ENCODE measurements around the gene PSAP. TPM values are rescaled to one million over a fixed set of nuclear protein-coding genes. Genes with fewer than 3 reads are reported as not detected.
A peak's percentile ranks its signal among the peaks of the same experiment; 100 is the strongest.
"Not testable (repeated sequence)": the region's sequence is repeated elsewhere in the genome, so short reads cannot be mapped to it uniquely, and the experiment has no call there.

Gene PSAP
- polyA plus RNA-seq (2013, experiment 1 of 2) = 272 TPM
- 294 TPM for polyA plus RNA-seq (2013, experiment 2 of 2)

DNA sequence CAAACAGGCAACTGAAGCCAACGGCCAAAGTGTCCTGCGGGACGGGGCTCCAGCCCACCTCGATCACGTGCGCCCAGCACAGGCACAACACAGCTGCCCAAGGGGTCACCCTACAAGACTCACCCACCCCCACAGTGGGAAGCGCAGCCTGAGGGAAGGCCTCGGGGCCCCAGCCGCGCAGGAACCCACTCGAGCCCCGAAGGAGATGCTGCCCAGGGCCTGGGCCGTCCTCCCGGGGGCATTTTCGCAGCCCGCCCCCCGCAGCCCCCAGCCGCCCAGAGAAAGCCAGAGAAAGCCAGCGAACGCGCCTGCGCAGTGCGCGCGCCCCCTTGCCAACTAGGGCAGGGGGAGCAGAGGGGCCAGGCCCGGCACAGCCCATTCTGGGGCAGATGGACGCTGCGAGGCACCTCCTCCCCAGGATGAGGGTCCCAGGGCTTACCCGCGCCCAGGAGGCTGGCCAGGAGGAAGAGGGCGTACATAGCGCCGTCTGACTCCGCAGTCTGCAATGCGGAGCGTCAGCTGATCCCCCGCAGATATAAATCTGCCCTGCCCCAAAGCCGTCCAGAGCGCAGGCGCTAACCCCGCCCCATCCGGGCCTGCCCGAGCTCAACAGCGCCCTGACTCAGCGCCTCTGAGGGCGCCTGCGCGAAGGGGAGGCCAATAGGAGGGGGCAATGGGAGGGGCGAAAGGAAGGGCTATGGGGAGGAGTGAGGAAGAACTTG is at the start of gene PSAP:
Gene PSAP, minus strand, starts transcription at position 509 of the 722 bp plus-strand sequence. Its CDS starts 30 bp downstream, at position 479.
- peak within 1 kb of the TSS; percentile 90 for H3K9ac ChIP-seq (ENCODE audit: low read depth, low read length)
- H3K27ac ChIP-seq (ENCODE audit: low read depth, low read length) = peak within 1 kb of the TSS; percentile 95
- no peaks in the 10 kb centered on the region for H3K36me3 ChIP-seq (ENCODE audit: insufficient read depth, low read length)
- peak within 1 kb of the TSS; percentile 94 for H3K4me3 ChIP-seq (ENCODE audit: low read length)
- peaks cover 17% of the 10 kb centered on the region for H3K4me1 ChIP-seq (ENCODE audit: insufficient read depth, low read length)
- H3K27me3 ChIP-seq (ENCODE audit: insufficient read depth, low read length) = no peaks in the 10 kb centered on the region
- under 1% methylated on average over 49 of the region's 49 CpGs for WGBS
- no peaks in the 10 kb centered on the region for H3K9me3 ChIP-seq (ENCODE audit: insufficient read depth, low read depth, low read length)

DNA sequence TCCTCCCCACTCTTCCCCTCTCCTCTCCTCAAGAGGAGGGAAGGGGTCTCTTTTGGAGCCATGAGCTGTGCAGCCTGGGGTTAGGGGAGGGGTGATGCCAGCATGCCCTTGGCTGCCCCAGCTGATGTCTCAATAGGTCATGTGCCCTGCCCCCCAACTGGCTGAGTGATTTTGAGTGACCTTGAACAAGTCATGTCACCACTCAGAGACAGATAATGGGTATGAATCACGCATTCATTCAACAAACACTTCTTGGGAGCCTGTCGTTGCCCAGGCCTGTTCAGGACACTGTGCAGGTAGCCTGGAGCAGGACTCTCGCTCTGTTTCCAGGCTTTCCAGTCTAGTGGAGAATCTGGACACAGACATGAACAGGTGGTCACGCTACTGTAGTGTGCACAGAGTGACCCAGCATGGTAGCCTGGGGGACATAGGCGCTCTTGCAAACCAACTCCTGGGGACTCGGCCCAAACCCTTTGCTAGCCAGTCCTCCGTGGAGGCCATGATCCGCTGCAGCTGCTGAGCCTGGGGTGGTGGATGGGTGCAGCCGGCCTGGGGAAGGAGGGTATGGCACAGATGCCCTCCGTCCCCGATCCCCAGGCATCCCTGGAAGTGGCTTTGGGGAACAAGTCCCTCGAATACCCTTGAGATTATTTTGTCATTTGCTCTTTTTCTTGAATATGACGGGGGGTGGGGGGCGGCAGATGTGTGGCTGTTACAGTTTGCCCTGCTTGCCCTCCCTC is 49.6 kb upstream of the PSAP start:
- Histone ChIP-seq H3K9me3 (ENCODE audit: insufficient read depth, low read depth, low read length) (no peaks in the 10 kb centered on the region), H3K27ac (ENCODE audit: low read depth, low read length) (no peak overlapping the region), H3K4me1 (ENCODE audit: insufficient read depth, low read length) (no peaks in the 10 kb centered on the region), H3K4me3 (ENCODE audit: low read length) (no peak overlapping the region), H3K9ac (ENCODE audit: low read depth, low read length) (no peak overlapping the region), H3K27me3 (ENCODE audit: insufficient read depth, low read length) (no peaks in the 10 kb centered on the region), H3K36me3 (ENCODE audit: insufficient read depth, low read length) (no peaks in the 10 kb centered on the region)
- WGBS = 94% methylated on average over 14 of the region's 14 CpGs

DNA sequence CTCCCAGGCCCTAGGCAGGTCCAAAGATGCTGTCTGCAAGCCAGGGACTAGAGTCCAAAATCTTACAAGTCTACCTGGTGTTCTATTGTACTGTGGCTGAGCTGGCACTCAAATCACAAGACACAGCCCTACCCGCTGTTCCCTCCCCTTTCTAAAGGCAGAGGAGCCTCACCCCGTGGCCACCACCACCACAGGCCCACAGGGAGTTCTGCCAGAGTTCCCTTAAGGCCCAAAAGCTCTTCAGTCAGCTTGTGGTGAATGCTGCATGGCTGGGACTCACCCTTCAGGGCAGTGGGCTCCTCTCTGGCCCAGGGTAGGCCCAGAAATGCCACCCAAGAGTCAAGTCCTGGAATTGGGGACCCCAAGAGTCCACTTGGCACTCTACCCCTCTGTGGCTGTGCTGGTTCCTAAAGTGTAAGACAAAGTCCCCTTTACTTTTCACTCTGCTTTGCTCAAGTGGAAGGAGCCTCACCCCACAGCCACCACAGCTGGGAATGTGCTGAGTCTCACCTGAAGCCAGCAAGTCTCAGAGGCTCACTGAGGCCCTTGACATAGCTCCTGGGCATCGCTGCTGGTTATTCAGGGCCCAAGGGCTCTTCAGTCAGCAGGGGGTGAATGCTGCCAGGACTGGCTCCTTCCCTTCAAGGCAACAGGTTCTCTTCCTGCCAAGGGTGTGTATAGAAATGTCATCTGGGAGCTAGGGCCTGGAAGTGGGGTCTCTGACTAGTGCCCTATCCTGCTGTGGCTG is 48.8 kb upstream of the PSAP start:
- no peak overlapping the region for H3K27ac ChIP-seq (ENCODE audit: low read depth, low read length)
- no peak overlapping the region for H3K9ac ChIP-seq (ENCODE audit: low read depth, low read length)
- H3K9me3 ChIP-seq (ENCODE audit: insufficient read depth, low read depth, low read length) = no peaks in the 10 kb centered on the region
- WGBS = 86% methylated on average over 3 of the region's 3 CpGs
- no peaks in the 10 kb centered on the region for H3K4me1 ChIP-seq (ENCODE audit: insufficient read depth, low read length)
- no peaks in the 10 kb centered on the region for H3K27me3 ChIP-seq (ENCODE audit: insufficient read depth, low read length)
- no peaks in the 10 kb centered on the region for H3K36me3 ChIP-seq (ENCODE audit: insufficient read depth, low read length)
- no peak overlapping the region for H3K4me3 ChIP-seq (ENCODE audit: low read length)

DNA sequence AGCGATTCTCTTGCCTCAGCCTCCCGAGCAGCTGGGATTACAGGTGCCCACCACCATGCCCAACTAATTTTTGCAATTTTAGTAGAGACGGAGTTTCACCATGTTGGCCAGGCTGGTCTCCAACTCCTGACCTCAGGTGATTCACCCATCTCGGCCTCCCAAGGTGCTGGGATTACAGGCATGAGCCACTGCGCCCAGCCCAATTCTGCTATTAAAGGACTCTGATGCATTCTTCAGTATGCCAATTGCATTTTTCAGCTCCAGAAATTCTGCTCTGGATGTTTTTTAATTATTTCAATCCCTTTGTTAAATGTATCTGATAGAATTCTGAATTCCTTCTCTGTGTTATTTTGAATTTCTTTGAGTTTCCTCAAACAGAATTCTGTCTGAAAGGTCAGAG is 47.3 kb upstream of the PSAP start:
- not testable (repeated sequence) for H3K4me3 ChIP-seq (ENCODE audit: low read length); H3K9me3 ChIP-seq (ENCODE audit: insufficient read depth, low read depth, low read length); H3K4me1 ChIP-seq (ENCODE audit: insufficient read depth, low read length); H3K27ac ChIP-seq (ENCODE audit: low read depth, low read length); H3K9ac ChIP-seq (ENCODE audit: low read depth, low read length); H3K36me3 ChIP-seq (ENCODE audit: insufficient read depth, low read length); H3K27me3 ChIP-seq (ENCODE audit: insufficient read depth, low read length)
- 75% methylated on average over 5 of the region's 5 CpGs for WGBS

DNA sequence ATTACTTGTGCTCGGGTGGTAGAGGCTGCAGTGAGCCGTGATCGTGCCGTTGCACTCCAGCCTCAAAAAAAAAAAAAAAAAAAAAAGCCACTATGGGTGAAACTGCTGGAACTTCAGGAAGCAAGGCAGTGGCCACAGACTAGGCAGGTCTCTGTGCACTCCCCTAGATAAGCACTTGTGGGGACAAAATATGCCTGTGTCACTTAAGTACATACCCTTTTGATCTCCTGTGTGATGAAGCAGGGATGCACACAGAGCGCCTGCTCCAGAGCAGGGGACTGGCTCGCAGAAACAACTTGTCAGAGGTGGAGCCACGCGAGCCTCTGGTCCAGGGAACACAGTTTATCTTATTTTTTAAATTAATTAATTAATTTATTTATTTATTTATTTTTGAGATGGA is 42.9 kb upstream of the PSAP start:
- no peaks in the 10 kb centered on the region for H3K36me3 ChIP-seq (ENCODE audit: insufficient read depth, low read length)
- no peaks in the 10 kb centered on the region for H3K4me1 ChIP-seq (ENCODE audit: insufficient read depth, low read length)
- WGBS = 90% methylated on average over 7 of the region's 8 CpGs
- H3K4me3 ChIP-seq (ENCODE audit: low read length) = no peak overlapping the region
- no peak overlapping the region for H3K27ac ChIP-seq (ENCODE audit: low read depth, low read length)
- H3K27me3 ChIP-seq (ENCODE audit: insufficient read depth, low read length) = peaks cover 18% of the 10 kb centered on the region
- no peak overlapping the region for H3K9ac ChIP-seq (ENCODE audit: low read depth, low read length)
- H3K9me3 ChIP-seq (ENCODE audit: insufficient read depth, low read depth, low read length) = no peaks in the 10 kb centered on the region

DNA sequence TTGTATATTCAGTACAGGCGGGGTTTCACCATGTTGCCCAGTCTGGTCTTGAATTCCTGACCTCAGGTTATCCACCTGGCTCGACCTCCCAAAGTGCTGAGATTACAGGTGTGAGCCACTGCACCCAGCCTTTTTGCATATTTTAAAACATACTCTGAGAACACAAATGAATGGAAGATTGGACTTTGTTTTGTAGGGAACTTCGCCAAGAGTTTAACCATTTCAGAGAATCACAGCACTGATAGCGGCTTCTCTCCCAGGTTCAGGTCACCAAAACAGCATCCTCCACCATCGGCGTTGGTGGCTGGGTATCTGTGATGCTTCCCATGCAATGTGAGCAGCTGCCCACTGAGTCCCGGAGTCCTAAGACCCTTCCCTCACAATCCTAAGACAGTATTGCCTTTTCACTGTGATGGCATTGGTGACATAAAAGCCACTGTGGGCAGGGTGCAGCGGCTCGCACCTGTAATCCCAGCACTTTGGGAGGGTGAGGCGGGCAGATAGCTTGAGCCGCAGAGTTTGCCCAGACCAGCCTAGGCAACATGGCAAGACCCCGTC is 42.3 kb upstream of the PSAP start:
- Histone ChIP-seq H3K9me3 (ENCODE audit: insufficient read depth, low read depth, low read length) (no peaks in the 10 kb centered on the region), H3K36me3 (ENCODE audit: insufficient read depth, low read length) (no peaks in the 10 kb centered on the region), H3K4me1 (ENCODE audit: insufficient read depth, low read length) (no peaks in the 10 kb centered on the region), H3K27ac (ENCODE audit: low read depth, low read length) (no peak overlapping the region), H3K9ac (ENCODE audit: low read depth, low read length) (no peak overlapping the region), H3K27me3 (ENCODE audit: insufficient read depth, low read length) (peaks cover 24% of the 10 kb centered on the region), H3K4me3 (ENCODE audit: low read length) (no peak overlapping the region)
- 93% methylated on average over 11 of the region's 12 CpGs for WGBS

DNA sequence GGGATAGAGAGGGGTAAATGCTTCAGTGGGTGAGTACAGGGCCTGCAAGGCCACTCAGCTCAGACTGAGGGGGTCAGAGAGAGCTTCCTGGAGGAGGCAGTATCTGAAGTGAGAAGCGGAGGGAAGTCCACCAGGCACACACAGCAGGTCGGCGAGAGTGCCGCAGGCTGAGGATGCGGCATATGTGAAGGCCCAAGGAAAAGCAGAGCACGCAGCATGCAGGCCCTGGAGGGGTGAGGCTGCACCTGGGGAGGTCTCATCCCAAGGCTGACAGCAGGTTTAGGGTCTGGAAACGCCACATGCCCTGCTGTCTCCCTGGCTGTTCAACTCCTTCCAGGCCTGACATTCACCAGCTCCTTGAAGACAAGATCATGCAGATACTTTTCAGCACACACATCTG is 40.4 kb upstream of the PSAP start:
- H3K27ac ChIP-seq (ENCODE audit: low read depth, low read length) = no peak overlapping the region
- WGBS = 90% methylated on average over 7 of the region's 7 CpGs
- H3K9ac ChIP-seq (ENCODE audit: low read depth, low read length) = no peak overlapping the region

DNA sequence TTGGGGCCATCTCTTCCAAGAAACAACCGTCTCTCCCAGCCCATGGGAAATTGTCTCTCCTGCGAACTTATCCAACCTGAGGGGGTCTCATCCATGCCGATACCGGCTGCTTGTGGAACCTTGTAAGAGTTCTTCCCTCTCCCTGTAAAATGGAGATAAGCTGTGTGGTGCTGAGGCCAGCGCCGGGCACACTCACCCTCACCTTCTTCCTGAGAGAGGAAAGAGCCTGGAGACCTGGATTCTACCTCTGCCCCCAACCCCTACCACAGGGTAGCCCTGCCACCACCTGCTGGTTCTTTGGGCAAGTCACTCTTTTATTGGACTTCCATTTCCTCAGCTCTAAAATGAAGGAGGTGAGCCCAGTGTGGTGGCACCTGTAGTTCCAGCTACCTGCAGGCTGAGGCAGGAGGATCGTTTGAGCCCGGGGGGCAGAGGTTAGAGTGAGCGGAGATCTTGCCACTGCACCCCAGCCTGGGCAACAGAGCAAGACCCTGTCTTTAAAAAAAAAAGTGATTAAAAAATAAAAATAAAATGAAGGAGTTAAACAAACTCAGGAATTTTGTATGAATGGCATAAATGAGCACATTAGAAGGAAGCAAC is 38.4 kb upstream of the PSAP start:
- WGBS = 43% methylated on average over 7 of the region's 9 CpGs
- Histone ChIP-seq H3K9me3 (ENCODE audit: insufficient read depth, low read depth, low read length) (no peaks in the 10 kb centered on the region), H3K9ac (ENCODE audit: low read depth, low read length) (no peak overlapping the region), H3K4me3 (ENCODE audit: low read length) (peak overlapping the region; percentile 53), H3K4me1 (ENCODE audit: insufficient read depth, low read length) (no peaks in the 10 kb centered on the region), H3K27ac (ENCODE audit: low read depth, low read length) (no peak overlapping the region), H3K36me3 (ENCODE audit: insufficient read depth, low read length) (no peaks in the 10 kb centered on the region), H3K27me3 (ENCODE audit: insufficient read depth, low read length) (peaks cover 35% of the 10 kb centered on the region)

More for the DNA sequence above, 40.4 kb upstream of the PSAP start:
- Histone ChIP-seq H3K27me3 (ENCODE audit: insufficient read depth, low read length) (peaks cover 35% of the 10 kb centered on the region), H3K4me1 (ENCODE audit: insufficient read depth, low read length) (no peaks in the 10 kb centered on the region), H3K36me3 (ENCODE audit: insufficient read depth, low read length) (no peaks in the 10 kb centered on the region), H3K4me3 (ENCODE audit: low read length) (no peak overlapping the region), H3K9me3 (ENCODE audit: insufficient read depth, low read depth, low read length) (no peaks in the 10 kb centered on the region)

DNA sequence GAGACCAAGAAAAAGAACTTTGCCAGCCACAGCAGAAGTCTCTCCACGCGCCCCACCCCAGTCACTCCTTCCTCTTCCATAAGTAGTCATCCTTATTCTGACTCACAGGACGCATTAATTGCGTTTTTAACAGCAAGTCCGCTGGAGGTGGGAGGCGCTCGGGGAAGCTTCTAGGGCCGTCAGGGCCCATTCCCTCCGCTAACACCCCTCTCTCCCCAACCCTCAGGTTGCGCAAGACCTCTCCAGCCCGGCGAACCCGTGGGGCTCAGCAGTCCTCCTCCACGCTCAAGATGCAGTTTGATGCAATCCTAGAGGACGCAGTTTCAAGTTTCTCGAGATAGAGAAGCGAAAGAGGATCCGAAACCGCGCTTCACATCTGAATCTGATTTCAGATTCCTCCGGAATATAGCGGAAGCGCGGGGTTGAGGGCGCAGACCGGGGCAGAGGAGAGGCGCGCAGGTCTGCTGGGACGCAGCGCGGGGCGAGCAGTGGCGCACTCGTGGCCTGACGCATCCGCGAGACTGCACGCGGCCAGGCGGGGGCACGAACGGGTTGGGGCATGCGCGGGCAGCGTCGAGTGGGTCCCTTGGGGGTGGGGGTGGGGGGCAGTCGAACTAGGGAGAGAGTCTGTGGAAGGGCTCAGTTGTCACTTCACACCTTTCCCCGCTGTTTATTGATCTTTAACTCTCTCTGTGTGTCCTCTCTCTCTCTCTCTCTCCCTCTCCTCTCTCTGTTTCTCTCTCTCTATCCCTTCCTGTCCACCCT is 37.8 kb upstream of the PSAP start:
- Histone ChIP-seq H3K27ac (ENCODE audit: low read depth, low read length) (no peak overlapping the region), H3K36me3 (ENCODE audit: insufficient read depth, low read length) (no peaks in the 10 kb centered on the region)
- WGBS = 4% methylated on average over 45 of the region's 48 CpGs

DNA sequence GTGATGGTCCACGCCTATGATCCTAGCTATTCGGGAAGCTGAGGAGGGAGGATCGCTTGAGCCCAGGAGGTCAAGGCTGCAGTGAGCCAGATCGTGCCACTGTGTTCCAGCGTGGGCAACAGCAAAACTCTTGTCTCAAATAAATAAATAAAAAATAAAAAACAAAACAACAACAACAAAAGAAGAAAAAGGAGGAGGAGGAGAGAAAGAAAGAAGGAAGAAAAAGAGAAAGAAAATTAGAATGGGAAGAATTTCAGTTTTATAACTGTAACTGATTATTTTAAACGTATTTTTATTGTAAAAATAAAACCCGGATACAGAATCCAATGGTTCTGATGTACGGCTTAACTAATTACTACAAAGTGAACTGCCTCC is 37.2 kb upstream of the PSAP start:
- Histone ChIP-seq H3K4me3 (ENCODE audit: low read length) (peak overlapping the region; percentile 53), H3K27ac (ENCODE audit: low read depth, low read length) (no peak overlapping the region), H3K4me1 (ENCODE audit: insufficient read depth, low read length) (no peaks in the 10 kb centered on the region), H3K27me3 (ENCODE audit: insufficient read depth, low read length) (peaks cover 35% of the 10 kb centered on the region), H3K9ac (ENCODE audit: low read depth, low read length) (no peak overlapping the region), H3K9me3 (ENCODE audit: insufficient read depth, low read depth, low read length) (no peaks in the 10 kb centered on the region), H3K36me3 (ENCODE audit: insufficient read depth, low read length) (no peaks in the 10 kb centered on the region)
- WGBS = 78% methylated on average over 5 of the region's 8 CpGs

More for the DNA sequence above, 37.8 kb upstream of the PSAP start:
- Histone ChIP-seq H3K9ac (ENCODE audit: low read depth, low read length) (peak overlapping the region; percentile 51; the same call in 1 of the 2 replicates), H3K4me3 (ENCODE audit: low read length) (peak overlapping the region; percentile 53), H3K4me1 (ENCODE audit: insufficient read depth, low read length) (no peaks in the 10 kb centered on the region), H3K9me3 (ENCODE audit: insufficient read depth, low read depth, low read length) (no peaks in the 10 kb centered on the region), H3K27me3 (ENCODE audit: insufficient read depth, low read length) (peaks cover 35% of the 10 kb centered on the region)

Data from HUES64 (cell line).